NCI-H2196 treated with DMSO at 0.1 percent for 48 hours (cell line): ENCODE results near the gene MRPL10.
"Not testable (repeated sequence)": the region's sequence is repeated elsewhere in the genome, so short reads cannot be mapped to it uniquely, and the experiment has no call there.

Source experiments
- DNase-seq: peaks from one replicate; lab custom pipeline; 2025; ENCODE audit not compliant: unreplicated experiment; lab: John Stamatoyannopoulos, UW

MRPL10 gene

GRCh38 chr17:47792979-47793378 lies 38.4 kb downstream of the MRPL10 start:
- DNase-seq = no peak

- DNase-seq = no peak
Measured at GRCh38 chr17:47792457-47792856, 38.9 kb downstream of the MRPL10 start.

GRCh38 chr17:47791025-47791424 lies 40.3 kb downstream of the MRPL10 start:
- no peak for DNase-seq

GRCh38 chr17:47789611-47790561 lies 41.5 kb downstream of the MRPL10 start:
- DNase-seq = peak; percentile 7

GRCh38 chr17:47785538-47786123 lies 45.7 kb downstream of the MRPL10 start:
- no peak for DNase-seq

GRCh38 chr17:47781397-47781796 lies 49.9 kb downstream of the MRPL10 start:
- DNase-seq = no peak

- DNase-seq = no peak
Measured at GRCh38 chr17:47778184-47778635, 53.1 kb downstream of the MRPL10 start.

- peak; percentile 53 for DNase-seq
Measured at GRCh38 chr17:47776330-47777197, 54.8 kb downstream of the MRPL10 start.

- no peak for DNase-seq
Measured at GRCh38 chr17:47774987-47775580, 56.3 kb downstream of the MRPL10 start.

GRCh38 chr17:47774331-47774730 lies 57.0 kb downstream of the MRPL10 start:
- DNase-seq = no peak

- not testable (repeated sequence) for DNase-seq
Measured at GRCh38 chr17:47773649-47774048, 57.7 kb downstream of the MRPL10 start.
